T follicular helper cell (primary cell): ENCODE results near the gene MLLT3.

Experiments
- DNase-seq: peaks from one replicate; pipeline ENCODE4 v3.0.0-alpha.2; 2020; ENCODE audit warnings: low read depth

Gene MLLT3

GRCh38 chr9:20512106-20512505 is 110.2 kb downstream of the MLLT3 start:
- no peak for DNase-seq

DNA sequence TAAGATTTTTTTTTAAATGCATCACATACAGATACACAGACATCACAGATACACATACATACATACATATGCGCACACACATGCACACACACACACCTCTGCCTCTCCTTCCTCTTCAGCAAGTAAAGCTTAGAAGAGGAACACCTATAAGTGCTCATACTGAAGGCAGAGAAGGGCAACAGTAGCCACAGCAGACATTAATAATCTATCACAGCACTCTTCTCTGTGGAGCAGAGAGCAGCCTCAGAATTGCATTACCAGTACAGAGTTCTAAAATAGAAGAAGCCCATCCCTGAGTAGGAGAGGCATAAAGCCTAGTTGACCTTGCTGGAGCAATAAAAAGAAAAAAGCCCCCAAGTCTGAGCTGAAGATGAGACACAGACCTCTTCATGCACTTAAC is 110.6 kb downstream of the MLLT3 start:
- DNase-seq = no peak

- DNase-seq = no peak
Observed at GRCh38 chr9:20509466-20509865, 112.8 kb downstream of the MLLT3 start.

DNA sequence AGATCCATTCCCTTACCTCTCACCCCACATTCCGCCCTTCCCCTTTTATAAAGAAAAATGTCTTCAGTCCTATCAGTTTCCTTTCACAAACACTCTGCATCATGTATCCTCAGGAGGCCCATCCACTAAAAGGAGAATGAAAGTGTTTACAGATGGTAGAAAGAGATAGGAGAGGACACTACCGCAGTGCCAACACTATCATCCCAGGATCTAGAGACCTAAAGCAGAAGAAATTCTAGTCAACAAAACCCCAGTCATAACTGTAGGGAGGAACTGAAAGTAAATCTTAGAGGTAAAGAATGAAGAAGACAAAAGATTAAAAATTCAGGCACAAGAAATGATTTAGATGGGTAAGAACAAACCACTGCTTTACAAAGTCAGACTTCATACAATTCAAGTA is 114.1 kb downstream of the MLLT3 start:
- no peak for DNase-seq

- no peak for DNase-seq
Observed at GRCh38 chr9:20507431-20507830, 114.9 kb downstream of the MLLT3 start.

DNA sequence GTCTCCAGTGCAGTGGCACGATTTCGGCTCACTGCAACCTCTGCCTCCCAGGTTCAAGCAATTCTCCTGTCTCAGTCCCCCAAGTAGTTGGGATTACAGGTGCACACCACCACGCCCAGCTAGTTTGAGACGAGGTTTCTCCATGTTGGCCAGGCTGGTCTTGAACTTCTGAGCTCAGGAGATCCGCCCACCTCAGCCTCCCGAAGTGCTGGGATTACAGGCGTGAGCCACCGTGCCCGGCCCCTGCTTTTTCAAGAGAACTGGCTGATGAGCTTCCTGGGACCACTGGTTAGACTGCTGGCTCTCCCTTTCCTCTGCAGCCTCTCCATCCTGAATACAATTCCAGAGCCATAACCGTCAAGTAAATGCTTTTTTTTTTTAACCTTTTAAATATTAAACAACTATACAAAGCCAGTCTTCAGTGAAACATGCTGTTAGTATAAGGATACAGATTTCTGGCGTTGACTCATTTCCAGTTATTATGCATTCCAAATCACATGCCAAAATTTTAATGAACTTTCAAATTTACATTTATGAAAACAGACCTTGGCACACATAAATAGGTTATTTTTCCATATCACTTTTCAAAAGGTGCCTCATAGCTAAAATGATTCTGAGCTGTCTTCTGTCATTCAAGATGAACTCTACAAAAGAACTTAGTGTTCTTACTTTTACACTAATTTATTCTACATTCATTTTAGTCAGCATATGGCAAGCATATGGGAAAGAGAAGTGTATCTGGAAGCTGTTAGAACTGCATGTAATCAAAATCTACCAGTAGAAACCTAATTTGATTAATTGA is 116.0 kb downstream of the MLLT3 start:
- DNase-seq = no peak

DNA sequence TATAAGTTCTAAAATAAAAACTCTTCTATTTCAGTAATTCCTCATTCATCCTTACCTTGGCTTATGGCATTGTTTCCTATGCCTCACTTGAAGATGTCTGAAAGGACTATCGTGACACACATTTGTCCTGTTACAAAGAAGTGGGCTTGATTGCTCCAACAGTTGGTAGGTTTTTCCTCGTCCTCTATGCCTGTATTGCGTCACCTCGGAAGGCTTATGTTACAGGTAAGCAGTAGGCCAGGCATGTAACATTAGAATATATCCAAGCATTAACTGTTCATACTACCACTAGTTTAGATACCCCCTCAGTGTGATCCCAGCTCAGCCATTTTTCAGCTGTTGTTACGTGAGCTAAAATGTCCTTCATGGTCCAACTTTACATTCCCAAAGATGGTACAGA is 116.7 kb downstream of the MLLT3 start:
- no peak for DNase-seq

DNA sequence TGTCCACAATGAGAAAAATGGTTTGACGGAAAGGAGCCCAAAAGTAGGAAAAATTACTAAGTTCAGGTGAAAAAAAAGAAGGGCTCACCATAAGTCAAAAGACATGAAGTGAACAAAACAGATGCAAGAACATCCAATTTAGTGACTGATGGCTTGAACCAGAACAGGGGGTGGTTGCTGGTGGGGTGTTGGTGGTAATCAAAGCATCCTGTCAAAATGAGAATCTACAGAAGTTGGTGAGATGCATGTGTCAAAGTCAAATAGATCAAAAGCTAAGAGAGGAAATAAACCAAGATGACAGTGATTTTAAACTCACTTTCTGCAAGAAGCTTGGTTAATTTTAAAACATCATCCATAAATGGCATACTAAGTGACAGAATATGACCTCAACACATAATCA is 117.4 kb downstream of the MLLT3 start:
- DNase-seq = no peak

- DNase-seq = no peak
Observed at GRCh38 chr9:20500101-20500500, 122.2 kb downstream of the MLLT3 start.

GRCh38 chr9:20499013-20499412 is 123.3 kb downstream of the MLLT3 start:
- DNase-seq = no peak

- DNase-seq = no peak
Observed at GRCh38 chr9:20496328-20496727, 126.0 kb downstream of the MLLT3 start.

GRCh38 chr9:20495098-20495497 is 127.2 kb downstream of the MLLT3 start:
- DNase-seq = no peak

GRCh38 chr9:20494035-20494434 is 128.3 kb downstream of the MLLT3 start:
- no peak for DNase-seq

DNA sequence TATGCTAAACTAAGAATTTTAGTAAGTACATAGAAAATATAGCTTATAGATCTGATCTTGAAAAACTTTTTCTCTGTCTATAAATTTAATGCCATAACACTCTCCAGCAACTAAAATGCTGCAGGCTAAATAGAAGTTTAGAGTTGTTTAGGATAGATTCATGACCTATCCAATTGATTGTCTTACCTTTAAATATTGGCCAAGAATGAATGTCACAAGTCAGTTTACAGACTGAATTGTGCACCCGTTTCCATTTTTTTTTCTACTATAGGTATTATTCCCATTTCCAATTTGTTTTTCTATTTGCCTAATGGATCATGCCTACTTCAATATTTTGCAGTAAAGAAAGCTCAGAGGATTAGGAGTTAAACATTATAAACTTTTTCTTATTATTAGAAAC is 129.5 kb downstream of the MLLT3 start:
- DNase-seq = no peak

DNA sequence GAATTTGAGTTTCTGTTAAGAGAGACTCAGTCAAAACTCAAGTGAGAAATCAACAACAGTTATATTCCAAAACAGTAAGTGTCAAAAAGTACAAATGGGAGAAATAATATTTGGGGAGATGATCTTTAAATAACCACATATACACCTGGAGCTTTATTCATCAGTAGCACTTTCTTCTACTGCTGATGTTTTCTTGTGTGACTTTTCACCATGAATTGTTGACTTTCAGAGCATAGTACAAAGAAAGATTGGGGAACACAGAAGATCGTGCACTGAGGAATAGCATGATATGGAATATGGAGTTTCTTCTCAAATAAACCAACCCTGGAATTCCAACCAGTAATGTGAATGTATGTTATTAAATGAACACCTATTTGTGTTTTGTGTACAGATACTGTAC is 130.7 kb downstream of the MLLT3 start:
- DNase-seq = no peak

GRCh38 chr9:20490246-20490834 is 132.0 kb downstream of the MLLT3 start:
- DNase-seq = no peak

DNA sequence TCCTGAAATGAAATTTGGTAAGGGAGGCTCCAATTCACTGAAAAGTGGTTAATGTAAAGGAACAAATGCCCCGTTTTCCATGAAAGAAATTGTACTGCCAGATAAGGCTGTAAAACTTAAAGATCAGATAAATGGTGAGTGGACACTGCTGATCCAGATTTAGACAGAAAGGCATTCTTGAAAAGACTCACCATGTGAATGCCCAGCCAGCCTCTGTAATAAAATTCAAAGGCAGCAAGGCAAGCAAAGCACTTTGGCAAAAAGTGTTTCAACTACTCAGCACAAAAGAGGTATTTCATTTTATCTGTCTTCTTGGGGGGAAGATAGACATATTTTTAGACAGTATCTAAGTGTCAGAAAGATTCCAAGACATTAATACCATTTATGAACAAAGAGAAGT is 133.6 kb downstream of the MLLT3 start:
- no peak for DNase-seq

GRCh38 chr9:20486552-20486951 is 135.7 kb downstream of the MLLT3 start:
- DNase-seq = no peak

DNA sequence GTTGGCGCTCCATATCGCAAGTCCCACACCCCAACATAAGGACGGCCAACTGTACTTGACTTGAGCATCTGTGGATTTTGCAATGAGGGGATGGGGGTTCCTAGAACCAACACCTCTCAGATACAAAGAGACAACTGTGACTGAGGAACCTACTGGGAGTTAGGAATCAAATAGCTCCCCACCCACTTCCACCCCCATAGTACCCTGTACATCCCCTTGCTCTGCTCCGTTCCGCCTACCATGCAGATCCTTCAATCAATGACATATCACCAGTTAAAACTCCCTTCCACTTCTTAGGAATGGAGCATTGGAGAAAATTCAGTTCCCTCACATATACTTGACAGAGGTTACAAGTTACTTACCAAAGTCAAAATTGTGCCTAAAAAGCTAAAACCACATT is 140.9 kb downstream of the MLLT3 start:
- DNase-seq = no peak

GRCh38 chr9:20480249-20480648 is 142.1 kb downstream of the MLLT3 start:
- DNase-seq = no peak

- DNase-seq = no peak
Observed at GRCh38 chr9:20479419-20480155, 142.7 kb downstream of the MLLT3 start.

DNA sequence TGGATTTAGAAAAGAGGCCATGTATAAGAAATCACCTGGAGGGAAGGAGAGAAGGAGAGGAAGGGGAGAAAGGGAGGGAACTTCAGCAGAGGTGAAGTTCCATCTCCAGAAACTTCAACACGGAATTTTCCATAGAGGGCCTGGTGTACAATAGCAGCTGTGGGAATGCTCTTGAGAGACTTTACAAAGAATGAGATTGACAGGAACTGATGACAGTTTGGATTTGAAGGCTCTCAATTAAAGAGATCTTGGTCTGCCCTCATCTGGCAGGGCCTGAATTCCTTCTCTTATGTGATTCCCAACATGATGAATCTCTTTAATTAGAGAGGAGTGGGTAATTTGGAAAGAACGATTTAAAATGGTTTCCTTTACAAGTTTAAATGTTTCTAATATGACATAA is 143.5 kb downstream of the MLLT3 start:
- no peak for DNase-seq

DNA sequence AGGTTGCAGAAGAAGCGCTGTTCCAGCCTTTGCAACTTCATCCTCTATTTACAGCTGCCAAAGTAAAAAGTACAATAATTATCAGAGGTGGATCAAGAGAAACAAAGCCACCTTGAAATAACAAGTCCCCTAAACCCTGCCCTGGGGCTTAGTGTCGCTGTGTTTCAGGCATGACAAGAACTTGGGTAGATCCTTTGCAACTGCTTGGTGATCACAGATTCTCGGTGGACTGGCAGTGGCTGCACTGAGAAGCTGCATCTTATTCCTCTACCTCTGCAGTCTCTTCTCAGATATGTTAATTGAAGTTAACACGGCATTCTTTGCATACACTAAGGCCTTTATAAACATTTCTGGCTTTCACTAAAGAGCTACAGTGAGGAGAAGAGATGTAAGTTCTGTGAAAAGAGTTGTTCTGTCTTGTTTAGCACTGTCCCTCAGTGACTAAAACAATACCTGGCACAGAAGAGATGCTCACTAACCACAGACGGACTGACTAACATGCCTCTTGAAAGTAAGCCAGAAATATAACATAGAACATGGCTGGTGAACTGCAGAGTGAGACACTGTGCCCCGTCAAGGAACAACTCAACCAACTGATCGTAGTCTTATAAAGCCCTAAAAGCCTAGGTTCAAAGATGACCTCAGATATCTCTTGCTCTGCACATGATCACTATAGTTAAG is 144.2 kb downstream of the MLLT3 start:
- no peak for DNase-seq
